ENCODE data around the gene CDK9. TPM values are rescaled to one million over a fixed set of nuclear protein-coding genes. Genes with fewer than 3 reads are reported as not detected.

Gene CDK9
- total and polyA plus RNA-seq, 10 of the 15 experiments (the other 5 are each of a cell fraction or from before 2014, with no cell fraction given), result 7.3 to 92.6 (median 51.6) TPM

- TF ChIP-seq E4F1 (IDR thresholded peaks at IDR 0.05; ENCODE audit: borderline replicate concordance, partially characterized antibody) (no peak), BMI1 (IDR thresholded peaks at IDR 0.05; ENCODE audit: borderline replicate concordance) (no peak), CREM (IDR thresholded peaks at IDR 0.05; ENCODE audit: low read depth) (peak; percentile 33; the same call in 1 of the 2 replicates), SMC3 (IDR thresholded peaks at IDR 0.05; ENCODE audit: borderline replicate concordance, low read length) (peak; percentile 26; the same call in 1 of the 2 replicates), BCL3 (IDR thresholded peaks at IDR 0.05; ENCODE audit: borderline replicate concordance, insufficient read depth, low read depth, low read length, poor library complexity, severe bottlenecking) (no peak), ZNF24 (IDR thresholded peaks at IDR 0.05) (0 out of 2 replicates have a peak, but pooled peaks have one; percentile 32), POLR2AphosphoS2 (IDR thresholded peaks at IDR 0.05; ENCODE audit: low read depth, low read length) (peak; percentile 47; the same call in 1 of the 2 replicates), EED (IDR thresholded peaks at IDR 0.05; ENCODE audit: low read depth) (peak; percentile 44; the same call in 1 of the 2 replicates), TCF3 (IDR thresholded peaks at IDR 0.05; ENCODE audit: borderline replicate concordance, insufficient read depth, low read depth, low read length) (no peak), WRNIP1 (IDR thresholded peaks at IDR 0.05; ENCODE audit: borderline replicate concordance, low read depth, low read length) (no peak), PAX8 (IDR thresholded peaks at IDR 0.05) (no peak), NRF1 (conservative IDR thresholded peaks at IDR 0.05; ENCODE audit: low read depth, low read length) (no peak), TCF12 (IDR thresholded peaks at IDR 0.05; ENCODE audit: low read depth, low read length) (peak; percentile 27; the same call in 1 of the 2 replicates), SMAD1 (IDR thresholded peaks at IDR 0.05; ENCODE audit: low read depth, partially characterized antibody) (no peak), MTA2 (IDR thresholded peaks at IDR 0.05; ENCODE audit: low read depth) (no peak), CHD2 (IDR thresholded peaks at IDR 0.05; ENCODE audit: borderline replicate concordance, low read depth, low read length) (peak; percentile 80), RCOR1 (conservative IDR thresholded peaks at IDR 0.05; ENCODE audit: low read depth, low read length) (0 out of 2 replicates have a peak, but pooled peaks have one; percentile 19), IKZF1 (conservative IDR thresholded peaks at IDR 0.05) (peak; percentile 90)
- TF ChIP-seq, protein P1, sequence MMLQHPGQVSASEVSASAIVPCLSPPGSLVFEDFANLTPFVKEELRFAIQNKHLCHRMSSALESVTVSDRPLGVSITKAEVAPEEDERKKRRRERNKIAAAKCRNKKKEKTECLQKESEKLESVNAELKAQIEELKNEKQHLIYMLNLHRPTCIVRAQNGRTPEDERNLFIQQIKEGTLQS (IDR thresholded peaks at IDR 0.05; ENCODE audit: borderline replicate concordance, extremely low read depth, low read depth, low read length), result no peak
- TF ChIP-seq, protein P2, sequence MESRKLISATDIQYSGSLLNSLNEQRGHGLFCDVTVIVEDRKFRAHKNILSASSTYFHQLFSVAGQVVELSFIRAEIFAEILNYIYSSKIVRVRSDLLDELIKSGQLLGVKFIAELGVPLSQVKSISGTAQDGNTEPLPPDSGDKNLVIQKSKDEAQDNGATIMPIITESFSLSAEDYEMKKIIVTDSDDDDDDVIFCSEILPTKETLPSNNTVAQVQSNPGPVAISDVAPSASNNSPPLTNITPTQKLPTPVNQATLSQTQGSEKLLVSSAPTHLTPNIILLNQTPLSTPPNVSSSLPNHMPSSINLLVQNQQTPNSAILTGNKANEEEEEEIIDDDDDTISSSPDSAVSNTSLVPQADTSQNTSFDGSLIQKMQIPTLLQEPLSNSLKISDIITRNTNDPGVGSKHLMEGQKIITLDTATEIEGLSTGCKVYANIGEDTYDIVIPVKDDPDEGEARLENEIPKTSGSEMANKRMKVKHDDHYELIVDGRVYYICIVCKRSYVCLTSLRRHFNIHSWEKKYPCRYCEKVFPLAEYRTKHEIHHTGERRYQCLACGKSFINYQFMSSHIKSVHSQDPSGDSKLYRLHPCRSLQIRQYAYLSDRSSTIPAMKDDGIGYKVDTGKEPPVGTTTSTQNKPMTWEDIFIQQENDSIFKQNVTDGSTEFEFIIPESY (IDR thresholded peaks at IDR 0.05), result no peak
- TF ChIP-seq, protein P3, sequence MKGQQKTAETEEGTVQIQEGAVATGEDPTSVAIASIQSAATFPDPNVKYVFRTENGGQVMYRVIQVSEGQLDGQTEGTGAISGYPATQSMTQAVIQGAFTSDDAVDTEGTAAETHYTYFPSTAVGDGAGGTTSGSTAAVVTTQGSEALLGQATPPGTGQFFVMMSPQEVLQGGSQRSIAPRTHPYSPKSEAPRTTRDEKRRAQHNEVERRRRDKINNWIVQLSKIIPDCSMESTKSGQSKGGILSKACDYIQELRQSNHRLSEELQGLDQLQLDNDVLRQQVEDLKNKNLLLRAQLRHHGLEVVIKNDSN (IDR thresholded peaks at IDR 0.05; ENCODE audit: borderline replicate concordance, extremely low read length, insufficient read depth, low read depth, low read length), result no peak
Measured at GRCh38 chr9:127785933-127786772, at the start of gene CDK9 (continued).
